IMR-90 (cell line): ENCODE results near the gene KRT37. TPM values are rescaled to one million over a fixed set of nuclear protein-coding genes. Genes with fewer than 3 reads are reported as not detected.

Experiments used
- ATAC-seq: fragments of 200-7000 bp; cut with Tn5 transposase; 2 replicates; pipeline ENCODE4 v1.9.1; 2020; ENCODE audit warnings: low read depth, mild to moderate bottlenecking, moderate library complexity
- BruUV-seq: library from RNA; stranded (reverse); fragments of 400-500 nt; replicated peaks from 2 replicates; lab custom pipeline; 2021; lab: Mats Ljungman, UMichigan
- CTCF ChIA-PET: fragments of 300-600 bp; formaldehyde crosslinking; extraction: SDS; loops from one replicate; lab custom pipeline; 2021; ENCODE audit warnings: antibody characterized with exemption; lab: Yijun Ruan, JAX
- POLR2A ChIA-PET: fragments of 300-600 bp; sonication (Branson Sonifier 250); formaldehyde crosslinking; loops from one replicate; lab custom pipeline; 2022; ENCODE audit warnings: antibody characterized with exemption; ENCODE audit not compliant: unreplicated experiment; lab: Charles Lee
- DNase-seq: peaks from one replicate; pipeline ENCODE4 v3.0.0; 2013
- H2AFZ ChIP-seq: replicated peaks from 2 replicates; pipeline ENCODE3; 2013; ENCODE audit warnings: low read length, mild to moderate bottlenecking; ENCODE audit not compliant: poor library complexity
- H2AK5ac ChIP-seq: 2 replicates; pipeline ENCODE4 v1.6.1; 2013; ENCODE audit warnings: low read depth, low read length, inconsistent platforms
- H2AK9ac ChIP-seq: replicated peaks from 2 replicates; pipeline ENCODE3; 2013; ENCODE audit warnings: mild to moderate bottlenecking, low read depth, low read length, moderate library complexity; ENCODE audit not compliant: poor library complexity
- H2BK120ac ChIP-seq: 2 replicates; pipeline ENCODE4 v1.6.1; 2013; ENCODE audit warnings: low read depth, low read length, inconsistent platforms
- H2BK15ac ChIP-seq: 3 replicates; pipeline ENCODE4 v1.6.1; 2013; ENCODE audit warnings: low read depth, low read length, inconsistent platforms
- H2BK20ac ChIP-seq: 2 replicates; pipeline ENCODE4 v1.6.1; 2013; ENCODE audit warnings: low read depth, mild to moderate bottlenecking, inconsistent platforms, low read length, moderate library complexity
- H2BK5ac ChIP-seq: 2 replicates; pipeline ENCODE4 v1.6.1; 2013; ENCODE audit warnings: mild to moderate bottlenecking, low read depth, low read length, inconsistent platforms; ENCODE audit not compliant: poor library complexity, severe bottlenecking
- H3K14ac ChIP-seq: replicated peaks from 2 replicates; pipeline ENCODE4 v1.6.1; 2013; ENCODE audit warnings: low read depth, low read length, inconsistent platforms
- H3K18ac ChIP-seq: 2 replicates; pipeline ENCODE4 v1.6.1; 2013; ENCODE audit warnings: low read depth, low read length, control low read depth
- H3K23ac ChIP-seq: 2 replicates; pipeline ENCODE4 v1.6.1; 2013; ENCODE audit warnings: low read depth, low read length, inconsistent platforms
- H3K27ac ChIP-seq: 2 replicates; pipeline ENCODE4 v1.5.1; 2013; ENCODE audit warnings: mild to moderate bottlenecking, control low read depth, low read length; ENCODE audit not compliant: insufficient read depth
- H3K27me3 ChIP-seq: 2 replicates; pipeline ENCODE4 v1.6.1; 2013; ENCODE audit warnings: low read length; ENCODE audit not compliant: control insufficient read depth, insufficient read depth
- H3K36me3 ChIP-seq: 2 replicates; pipeline ENCODE4 v1.6.1; 2013; ENCODE audit warnings: low read length, mixed read lengths; ENCODE audit not compliant: control insufficient read depth, insufficient read depth
- H3K4ac ChIP-seq: 2 replicates; pipeline ENCODE4 v1.6.1; 2013; ENCODE audit warnings: low read depth, low read length, inconsistent platforms
- H3K4me1 ChIP-seq: 2 replicates; pipeline ENCODE4 v1.6.1; 2013; ENCODE audit warnings: low read length, mixed read lengths; ENCODE audit not compliant: control insufficient read depth, insufficient read depth
- H3K4me2 ChIP-seq: 2 replicates; pipeline ENCODE4 v1.6.1; 2013; ENCODE audit warnings: low read depth, mild to moderate bottlenecking, control low read depth, low read length, moderate library complexity
- H3K4me3 ChIP-seq: 2 replicates; pipeline ENCODE4 v1.5.1; 2013; ENCODE audit warnings: low read depth, mild to moderate bottlenecking, control low read depth, low read length, moderate library complexity; ENCODE audit not compliant: insufficient read depth
- H3K56ac ChIP-seq: 2 replicates; pipeline ENCODE4 v1.6.1; 2013; ENCODE audit warnings: low read length, inconsistent platforms; ENCODE audit not compliant: insufficient read depth; ENCODE audit errors: extremely low read depth
- H3K79me1 ChIP-seq, 2 experiments: 2 replicates each; pipeline ENCODE4 v1.6.1; 2013; ENCODE audit warnings: low read length in 2 of 2, inconsistent platforms in 1 of 2, low read depth in 1 of 2
- H3K9ac ChIP-seq: 2 replicates; pipeline ENCODE4 v1.6.1; 2013; ENCODE audit warnings: low read depth, low read length, control low read depth
- H3K9me1 ChIP-seq: 2 replicates; pipeline ENCODE4 v1.6.1; 2013; ENCODE audit warnings: low read length, inconsistent platforms; ENCODE audit not compliant: insufficient read depth
- H3K9me3 ChIP-seq: 2 replicates; pipeline ENCODE4 v1.6.1; 2013; ENCODE audit warnings: low read length; ENCODE audit not compliant: control insufficient read depth, insufficient read depth
- H4K20me1 ChIP-seq: 2 replicates; pipeline ENCODE4 v1.6.1; 2013; ENCODE audit warnings: low read length, inconsistent platforms; ENCODE audit not compliant: insufficient read depth
- H4K5ac ChIP-seq: 2 replicates; pipeline ENCODE4 v1.6.1; 2013; ENCODE audit warnings: mild to moderate bottlenecking, low read depth, low read length, control low read depth
- H4K8ac ChIP-seq, 2 experiments: 2 replicates each; pipeline ENCODE4 v1.6.1; 2013; ENCODE audit warnings: low read depth in 2 of 2, low read length in 2 of 2, control low read depth in 1 of 2, inconsistent platforms in 1 of 2
- H4K91ac ChIP-seq: 2 replicates; pipeline ENCODE4 v1.6.1; 2013; ENCODE audit warnings: low read depth, low read length, inconsistent platforms; ENCODE audit not compliant: insufficient read depth
- BHLHE40 ChIP-seq: fragments of 150-350 bp; IDR thresholded peaks from 2 replicates; pipeline ENCODE4 v1.6.1; 2016; ENCODE audit warnings: mild to moderate bottlenecking, low read depth, low read length
- CEBPB ChIP-seq: IDR thresholded peaks from 2 replicates; pipeline ENCODE4 v1.6.1; 2012; ENCODE audit warnings: low read depth, low read length, improper control_type of control experiment
- CHD1 ChIP-seq: IDR thresholded peaks from 2 replicates; pipeline ENCODE4 v1.6.1; 2012; ENCODE audit warnings: low read depth, low read length, improper control_type of control experiment
- FOS ChIP-seq: fragments of 150-350 bp; IDR thresholded peaks from 2 replicates; pipeline ENCODE4 v1.6.1; 2016; ENCODE audit warnings: low read depth, low read length
- MAFK ChIP-seq: IDR thresholded peaks from 2 replicates; pipeline ENCODE4 v1.6.1; 2012; ENCODE audit warnings: low read depth, low read length, improper control_type of control experiment
- MAZ ChIP-seq: IDR thresholded peaks from 2 replicates; pipeline ENCODE4 v1.6.1; 2012; ENCODE audit warnings: low read depth, mild to moderate bottlenecking, low read length, improper control_type of control experiment, moderate library complexity, borderline replicate concordance
- MXI1 ChIP-seq: IDR thresholded peaks from 2 replicates; pipeline ENCODE4 v1.6.1; 2012; ENCODE audit warnings: low read depth, mild to moderate bottlenecking, low read length, moderate library complexity, borderline replicate concordance
- NFE2L2 ChIP-seq: fragments of 150-350 bp; IDR thresholded peaks from 2 replicates; pipeline ENCODE4 v1.6.1; 2016; ENCODE audit warnings: low read depth, mild to moderate bottlenecking, low read length
- POLR2A ChIP-seq: IDR thresholded peaks from 2 replicates; pipeline ENCODE4 v1.6.1; 2012; ENCODE audit warnings: mild to moderate bottlenecking, low read depth, low read length
- RAD21 ChIP-seq: IDR thresholded peaks from 2 replicates; pipeline ENCODE4 v1.6.1; 2012; ENCODE audit warnings: low read length, improper control_type of control experiment
- RCOR1 ChIP-seq: IDR thresholded peaks from 2 replicates; pipeline ENCODE4 v1.6.1; 2012; ENCODE audit warnings: mild to moderate bottlenecking, low read length, improper control_type of control experiment; ENCODE audit not compliant: insufficient replicate concordance
- RFX5 ChIP-seq: IDR thresholded peaks from 2 replicates; pipeline ENCODE4 v1.8.0; 2012; ENCODE audit warnings: low read depth, mild to moderate bottlenecking, low read length, moderate library complexity
- SMC3 ChIP-seq: fragments of 150-350 bp; IDR thresholded peaks from 2 replicates; pipeline ENCODE4 v1.6.1; 2016; ENCODE audit warnings: low read depth, mild to moderate bottlenecking, antibody characterized with exemption, low read length, moderate library complexity
- WGBS, 2 experiments: methylation state at CpG; one replicate each; pipeline versions ENCODE4 v1.1.5 to v1.1.7; 2013; ENCODE audit warnings: missing lambda C conversion rate in 2 of 2; ENCODE audit not compliant: insufficient read length in 1 of 2; ENCODE audit errors: extremely low coverage in 2 of 2; 5-methylcytosine and 5-hydroxymethylcytosine counted together
- dilution Hi-C: fragments of 300-500 bp; cut with HindIII; formaldehyde crosslinking; loops from one replicate; pipeline ENCODE4 v1.14.3; 2018; ENCODE audit warnings: low sequenced_read_pairs; ENCODE audit not compliant: unreplicated experiment
- in situ Hi-C: fragments of 300-500 bp; cut with MboI; formaldehyde crosslinking; loops from 3 replicates; pipeline ENCODE4 v1.14.3; 2019; ENCODE audit warnings: low sequenced_read_pairs, inconsistent platforms, mixed read lengths
- intact Hi-C: fragments of 100-400 bp; cut with micrococcal nuclease; formaldehyde crosslinking; loops from 2 replicates; pipeline ENCODE4 v1.10.0; 2022
- polyA plus RNA-seq, 3 experiments: library from polyadenylated mRNA; depleted of rRNA; stranded (reverse); fragments of >200 nt; gene quantifications; 2 replicates each; pipeline ENCODE4 v1.2.3, GENCODE V29; 2012; ENCODE audit warnings: low replicate concordance in 1 of 3
- total RNA-seq: library from RNA; depleted of rRNA; stranded (reverse); fragments of >200 nt; gene quantifications from 2 replicates; pipeline ENCODE4 v1.2.3, GENCODE V29; 2012
- TF ChIP-seq, protein P1 (sequence below): fragments of 150-350 bp; IDR thresholded peaks from 2 replicates; pipeline ENCODE4 v1.6.1; 2017; ENCODE audit warnings: mild to moderate bottlenecking, antibody characterized with exemption, low read length, low read depth
- TF ChIP-seq, protein P2 (sequence below): fragments of 150-350 bp; IDR thresholded peaks from 2 replicates; pipeline ENCODE4 v1.6.1; 2016; ENCODE audit warnings: low read depth, mild to moderate bottlenecking, low read length, moderate library complexity, borderline replicate concordance
- TF ChIP-seq, protein P3 (sequence below): conservative IDR thresholded peaks from 2 replicates; pipeline ENCODE4 v1.5.1; 2012; ENCODE audit warnings: mild to moderate bottlenecking, low read depth, low read length, improper control_type of control experiment

Gene KRT37
- total and polyA plus RNA-seq, 2 of the 4 experiments (the other 2 are of a cell fraction): not detected

DNA sequence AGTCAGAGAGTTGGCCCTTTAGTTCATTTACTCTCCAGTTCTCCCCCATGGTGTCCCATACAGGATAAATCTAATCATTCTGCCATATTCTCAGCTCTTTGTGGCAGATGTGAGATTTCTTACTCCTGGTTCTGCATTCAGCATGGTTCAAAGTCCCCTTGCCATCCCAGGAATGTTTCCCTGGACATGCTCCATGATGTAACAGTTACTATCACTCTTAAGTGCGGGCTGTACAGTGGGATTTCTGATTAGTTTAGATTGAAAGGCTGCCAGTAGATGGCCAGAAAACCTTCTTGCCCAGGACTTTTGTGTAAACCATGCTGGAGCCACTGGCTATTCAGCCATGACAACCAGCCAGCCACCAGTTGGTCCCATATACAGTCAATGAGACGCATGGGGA lies 10.4 kb downstream of the KRT37 start:
- Histone ChIP-seq H3K18ac (peak overlapping the region; percentile 18; the same call in 1 of the 2 replicates), H4K20me1 (no peaks in the 10 kb centered on the region), H4K5ac (no peak overlapping the region), H2BK15ac (peak overlapping the region; percentile 58; the same call in 2 of the 3 replicates), H3K9ac (no peak overlapping the region), H3K4me3 (no peak overlapping the region), H3K27me3 (no peaks in the 10 kb centered on the region), H2AK9ac (no peak overlapping the region), H2AK5ac (peak overlapping the region; percentile 71; the same call in 1 of the 2 replicates), H3K4me1 (peaks cover 24% of the 10 kb centered on the region), H3K9me1 (peaks cover 24% of the 10 kb centered on the region), H3K23ac (no peak overlapping the region), H3K27ac (no peak overlapping the region), H3K9me3 (no peaks in the 10 kb centered on the region), H3K4ac (peak overlapping the region; percentile 28), H3K36me3 (no peaks in the 10 kb centered on the region), H2BK20ac (peak overlapping the region; percentile 35), H3K4me2 (no peak overlapping the region), H4K91ac (peak overlapping the region; percentile 64), H3K56ac (no peak overlapping the region), H2AFZ (no peak overlapping the region), H2BK120ac (peak overlapping the region; percentile 86; the same call in 1 of the 2 replicates), H2BK5ac (peak overlapping the region; percentile 3), H4K8ac (no peak overlapping the region; a peak in 1 of 4 replicates), H3K79me1 (no peaks in the 10 kb centered on the region), H3K14ac (peak overlapping the region; percentile 51; the same call in 1 of the 2 replicates)
- in situ Hi-C loops: no loop called here
- no peak for DNase-seq
- intact Hi-C loops: no loop called here
- TF ChIP-seq BHLHE40 (no peak), FOS (no peak), CHD1 (no peak), POLR2A (no peak), SMC3 (no peak), RAD21 (no peak), MAFK (no peak), NFE2L2 (no peak), MXI1 (no peak), MAZ (no peak), RCOR1 (no peak), CEBPB (no peak), RFX5 (no peak)
- TF ChIP-seq, protein P1, sequence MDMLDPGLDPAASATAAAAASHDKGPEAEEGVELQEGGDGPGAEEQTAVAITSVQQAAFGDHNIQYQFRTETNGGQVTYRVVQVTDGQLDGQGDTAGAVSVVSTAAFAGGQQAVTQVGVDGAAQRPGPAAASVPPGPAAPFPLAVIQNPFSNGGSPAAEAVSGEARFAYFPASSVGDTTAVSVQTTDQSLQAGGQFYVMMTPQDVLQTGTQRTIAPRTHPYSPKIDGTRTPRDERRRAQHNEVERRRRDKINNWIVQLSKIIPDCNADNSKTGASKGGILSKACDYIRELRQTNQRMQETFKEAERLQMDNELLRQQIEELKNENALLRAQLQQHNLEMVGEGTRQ: no peak
- TF ChIP-seq, protein P2, sequence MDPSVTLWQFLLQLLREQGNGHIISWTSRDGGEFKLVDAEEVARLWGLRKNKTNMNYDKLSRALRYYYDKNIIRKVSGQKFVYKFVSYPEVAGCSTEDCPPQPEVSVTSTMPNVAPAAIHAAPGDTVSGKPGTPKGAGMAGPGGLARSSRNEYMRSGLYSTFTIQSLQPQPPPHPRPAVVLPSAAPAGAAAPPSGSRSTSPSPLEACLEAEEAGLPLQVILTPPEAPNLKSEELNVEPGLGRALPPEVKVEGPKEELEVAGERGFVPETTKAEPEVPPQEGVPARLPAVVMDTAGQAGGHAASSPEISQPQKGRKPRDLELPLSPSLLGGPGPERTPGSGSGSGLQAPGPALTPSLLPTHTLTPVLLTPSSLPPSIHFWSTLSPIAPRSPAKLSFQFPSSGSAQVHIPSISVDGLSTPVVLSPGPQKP: no peak
- TF ChIP-seq, protein P3, sequence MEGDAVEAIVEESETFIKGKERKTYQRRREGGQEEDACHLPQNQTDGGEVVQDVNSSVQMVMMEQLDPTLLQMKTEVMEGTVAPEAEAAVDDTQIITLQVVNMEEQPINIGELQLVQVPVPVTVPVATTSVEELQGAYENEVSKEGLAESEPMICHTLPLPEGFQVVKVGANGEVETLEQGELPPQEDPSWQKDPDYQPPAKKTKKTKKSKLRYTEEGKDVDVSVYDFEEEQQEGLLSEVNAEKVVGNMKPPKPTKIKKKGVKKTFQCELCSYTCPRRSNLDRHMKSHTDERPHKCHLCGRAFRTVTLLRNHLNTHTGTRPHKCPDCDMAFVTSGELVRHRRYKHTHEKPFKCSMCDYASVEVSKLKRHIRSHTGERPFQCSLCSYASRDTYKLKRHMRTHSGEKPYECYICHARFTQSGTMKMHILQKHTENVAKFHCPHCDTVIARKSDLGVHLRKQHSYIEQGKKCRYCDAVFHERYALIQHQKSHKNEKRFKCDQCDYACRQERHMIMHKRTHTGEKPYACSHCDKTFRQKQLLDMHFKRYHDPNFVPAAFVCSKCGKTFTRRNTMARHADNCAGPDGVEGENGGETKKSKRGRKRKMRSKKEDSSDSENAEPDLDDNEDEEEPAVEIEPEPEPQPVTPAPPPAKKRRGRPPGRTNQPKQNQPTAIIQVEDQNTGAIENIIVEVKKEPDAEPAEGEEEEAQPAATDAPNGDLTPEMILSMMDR: no peak
- no peak for ATAC-seq
- no CpG with 5 or more reads among the region's 2 CpGs for WGBS, 2 experiments
- POLR2A ChIA-PET: no interaction called here
- dilution Hi-C loops: no loop called here
- BruUV-seq: no TSS peak
- CTCF ChIA-PET: interaction anchor here (1.4 to 1.5 kb wide), 2 partner anchors 235 to 249 kb away, joined by 3 to 4 read pairs; no protein-coding TSS in a partner anchor
